ENCODE data around the gene CD1D.

- no peak for TF ChIP-seq CTCF (IDR thresholded peaks at IDR 0.05)
- no peak for TF ChIP-seq EP300 (IDR thresholded peaks at IDR 0.05)
- TF ChIP-seq POLR2AphosphoS5 (IDR thresholded peaks at IDR 0.05): no peak
- no peak for TF ChIP-seq POLR2A (IDR thresholded peaks at IDR 0.05; ENCODE audit: low read depth)
These were observed 5.5 kb downstream of the CD1D start for GRCh38 chr1:158186180-158186579.

All from esophagus muscularis mucosa (tissue), 4 donors.